Measurements from ENCODE around the gene ADAP1. TPM values are rescaled to one million over a fixed set of nuclear protein-coding genes. Genes with fewer than 3 reads are reported as not detected.

ADAP1 gene
- total and polyA plus RNA-seq, 2 of the 8 experiments (the other 6 are each of a cell fraction or from before 2014, with no cell fraction given): 5.8 to 6.1 TPM

DNA sequence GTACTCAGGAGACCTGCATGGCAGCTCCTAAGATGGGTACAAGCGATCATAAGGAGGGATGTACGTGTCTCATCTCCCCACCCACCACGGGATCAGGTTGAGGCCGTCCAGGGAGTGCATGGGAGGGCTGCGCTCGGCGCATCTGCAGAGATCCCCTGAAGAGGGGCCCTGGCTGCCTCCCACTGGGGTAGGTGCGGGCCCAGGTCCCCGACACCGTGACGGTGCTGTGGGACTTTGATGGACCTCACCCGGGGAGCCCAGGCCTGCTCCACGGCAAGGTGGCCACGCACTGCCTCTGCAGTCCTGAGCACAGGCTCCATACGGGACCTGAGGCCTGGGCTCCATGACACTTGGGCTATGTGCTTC lies 65.5 kb downstream of the ADAP1 start:
- Histone ChIP-seq H4K91ac (replicated peaks; ENCODE audit: insufficient read length, low read length) (no peak overlapping the region), H4K20me1 (replicated peaks in 1 of 2; ENCODE audit: control insufficient read depth in 1 of 2, insufficient read depth in 2 of 2, low read length in 2 of 2) (peaks cover 33 to 45% of the 10 kb centered on the region in 2 experiments)
- TF ChIP-seq, protein P1, sequence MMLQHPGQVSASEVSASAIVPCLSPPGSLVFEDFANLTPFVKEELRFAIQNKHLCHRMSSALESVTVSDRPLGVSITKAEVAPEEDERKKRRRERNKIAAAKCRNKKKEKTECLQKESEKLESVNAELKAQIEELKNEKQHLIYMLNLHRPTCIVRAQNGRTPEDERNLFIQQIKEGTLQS (IDR thresholded peaks at IDR 0.05; ENCODE audit: insufficient read depth, low read depth, low read length): no peak
- TF ChIP-seq RFX5 (IDR thresholded peaks at IDR 0.05; ENCODE audit: borderline replicate concordance, low read depth, low read length) (no peak), SRF (IDR thresholded peaks at IDR 0.05; ENCODE audit: low read depth, low read length) (no peak), SP1 (IDR thresholded peaks at IDR 0.05; ENCODE audit: low read depth, low read length) (no peak), RBBP5 (IDR thresholded peaks at IDR 0.05; ENCODE audit: borderline replicate concordance, low read depth, low read length) (no peak), SUZ12 (IDR thresholded peaks at IDR 0.05; ENCODE audit: low read length) (no peak), FOSL1 (IDR thresholded peaks at IDR 0.05; ENCODE audit: insufficient read depth, low read depth, low read length) (no peak), EZH2 (IDR thresholded peaks at IDR 0.05; ENCODE audit: low read depth, low read length, severe bottlenecking) (no peak), CBX5 (IDR thresholded peaks at IDR 0.05; ENCODE audit: low read depth, low read length) (no peak), JUN (IDR thresholded peaks at IDR 0.05; ENCODE audit: low read depth, low read length) (no peak), GTF2F1 (IDR thresholded peaks at IDR 0.05; ENCODE audit: borderline replicate concordance, low read depth, low read length) (no peak), EP300 (IDR thresholded peaks at IDR 0.05; ENCODE audit: borderline replicate concordance in 1 of 2, low read depth in 2 of 2, low read length in 2 of 2) (no peak)

More for the DNA sequence above, 65.5 kb downstream of the ADAP1 start:
- H3K4me1 ChIP-seq (replicated peaks in 1 of 4; ENCODE audit: control insufficient read depth in 3 of 4, insufficient read depth in 4 of 4, low read length in 3 of 4): peaks cover 0 to 12% (median 1%) of the 10 kb centered on the region in 4 experiments; a peak in 2 of 7 replicates
- H2BK15ac ChIP-seq (ENCODE audit: low read length): no peak overlapping the region
- H3K9me3 ChIP-seq (ENCODE audit: insufficient read depth in 2 of 2, low read depth in 1 of 2, low read length in 1 of 2): no peaks in the 10 kb centered on the region
- H2BK12ac ChIP-seq (ENCODE audit: low read depth, low read length): no peak overlapping the region
- no peak overlapping the region for H3K9ac ChIP-seq (replicated peaks in 1 of 4; ENCODE audit: extremely low read depth in 1 of 4, low read depth in 3 of 4, low read length in 3 of 4)
- ChIA-PET CTCF (ENCODE audit: partially characterized antibody) (no interaction called here), POLR2A (ENCODE audit: partially characterized antibody) (no interaction called here)
- H3K4me2 ChIP-seq (ENCODE audit: insufficient read depth in 1 of 2, low read depth in 2 of 2, low read length in 2 of 2): peak overlapping the region in 1 of 2 experiments; percentile 47; a peak in 2 of 4 replicates
- H2AK5ac ChIP-seq (ENCODE audit: low read depth, low read length): 0 out of 2 replicates have a peak overlapping the region, but pooled peaks have one; percentile 39
- FAIRE-seq: no peak
- H3K4me3 ChIP-seq (ENCODE audit: extremely low read depth in 1 of 4, insufficient read depth in 2 of 4, low read depth in 3 of 4, low read length in 4 of 4): peak overlapping the region in 1 of 4 experiments; percentile 23; a peak in 2 of 8 replicates
- H2AFZ ChIP-seq (ENCODE audit: low read length): no peak overlapping the region
- no peak overlapping the region for H3K4ac ChIP-seq (replicated peaks; ENCODE audit: insufficient read length, low read depth, low read length)
- peak overlapping the region; percentile 68 for H4K8ac ChIP-seq (ENCODE audit: extremely low read depth, insufficient read depth, low read length)
- peaks cover 10 to 57% of the 10 kb centered on the region in 2 experiments for H3K79me2 ChIP-seq (ENCODE audit: control insufficient read depth in 1 of 2, insufficient read depth in 2 of 2, low read length in 2 of 2)
- peaks cover 47% of the 10 kb centered on the region for H3K79me1 ChIP-seq (ENCODE audit: low read depth, low read length)
- H3K27ac ChIP-seq (ENCODE audit: low read depth, low read length): no peak overlapping the region
- no peak overlapping the region; the same call in 1 of the 2 replicates for H3K18ac ChIP-seq (ENCODE audit: extremely low read depth, low read length)
- H3K23ac ChIP-seq (ENCODE audit: insufficient read length): no peak overlapping the region
- H3K36me3 ChIP-seq (ENCODE audit: control insufficient read depth in 2 of 4, insufficient read depth in 4 of 4, low read length in 3 of 4): peaks cover 20 to 55% (median 41%) of the 10 kb centered on the region in 4 experiments
- 85% methylated on average over 15 of the region's 15 CpGs; no CpG with 5 or more reads in 1 of the 2 experiments for WGBS, 2 experiments (ENCODE audit: extremely low coverage in 1 of 2, insufficient coverage in 1 of 2, insufficient read length in 1 of 2, insufficient replicate concordance in 2 of 2, low coverage in 1 of 2, low lambda C conversion rate in 2 of 2, missing lambda C conversion rate in 1 of 2)
- H3K23me2 ChIP-seq (ENCODE audit: low read depth, low read length): peaks cover 2% of the 10 kb centered on the region; the same call in 1 of the 2 replicates
- DNase-seq (ENCODE audit: low read depth in 1 of 2, low spot score in 2 of 2): no peak
- H3K27me3 ChIP-seq (replicated peaks in 1 of 4; ENCODE audit: control insufficient read depth in 3 of 4, extremely low read depth in 1 of 4, insufficient read depth in 3 of 4, low read length in 3 of 4): no peaks in the 10 kb centered on the region
- no peak overlapping the region for H3K14ac ChIP-seq (ENCODE audit: insufficient read length)
- H2BK20ac ChIP-seq (ENCODE audit: low read length): no peak overlapping the region
- no peak overlapping the region for H4K5ac ChIP-seq (ENCODE audit: insufficient read length, low read depth, low read length)
- no peak overlapping the region; the same call in none of the 2 replicates for H2BK5ac ChIP-seq (ENCODE audit: low read depth, low read length)
- no peak overlapping the region for H2BK120ac ChIP-seq (replicated peaks; ENCODE audit: low read depth, low read length)
- H3K56ac ChIP-seq (replicated peaks; ENCODE audit: insufficient read length, low read depth, low read length): no peak overlapping the region
